Right lobe of liver (tissue), 4 donors: ENCODE data around the gene COL5A1.

ENCODE experiments used
- POLR2A ChIP-seq: fragments of 450-650 bp; IDR thresholded peaks from one replicate; pipeline ENCODE4 v1.6.1; 2017; ENCODE audit warnings: antibody characterized with exemption, mild to moderate bottlenecking
- TF ChIP-seq, protein P1 (sequence below), 4 donors: fragments of 200-600 bp in 3 of 4; fragments of 450-650 bp in 1 of 4; IDR thresholded peaks; one replicate each; pipeline versions ENCODE4 v1.5.1 to v1.8.0; 2016 to 2022; ENCODE audit warnings: antibody characterized with exemption in 4 of 4, mild to moderate bottlenecking in 2 of 4
- donor health status: DM: no; HTN: no; CAD: no.
- donor health status: DM: no; HTN: no; CAD: no.
- donor health status: DM: no; HTN: yes; CAD: no.

DNA sequence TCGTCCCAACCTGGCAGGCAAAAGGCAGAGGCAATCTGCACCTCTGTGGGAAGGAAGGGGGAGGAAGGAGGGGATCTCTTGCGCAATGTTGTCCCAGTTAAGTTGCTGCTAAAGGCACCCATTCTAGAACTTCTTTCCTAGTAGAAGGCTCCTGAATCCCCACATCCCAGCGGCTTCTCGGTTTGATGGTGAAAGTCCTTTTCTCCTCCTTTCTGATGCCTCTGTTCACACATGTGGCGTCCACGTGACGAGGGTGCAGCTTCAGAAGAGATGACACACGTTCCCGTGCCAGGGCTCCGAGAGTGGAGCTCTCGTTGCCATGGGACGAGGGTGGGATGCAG lies 142.1 kb downstream of the COL5A1 start:
- TF ChIP-seq, protein P1, sequence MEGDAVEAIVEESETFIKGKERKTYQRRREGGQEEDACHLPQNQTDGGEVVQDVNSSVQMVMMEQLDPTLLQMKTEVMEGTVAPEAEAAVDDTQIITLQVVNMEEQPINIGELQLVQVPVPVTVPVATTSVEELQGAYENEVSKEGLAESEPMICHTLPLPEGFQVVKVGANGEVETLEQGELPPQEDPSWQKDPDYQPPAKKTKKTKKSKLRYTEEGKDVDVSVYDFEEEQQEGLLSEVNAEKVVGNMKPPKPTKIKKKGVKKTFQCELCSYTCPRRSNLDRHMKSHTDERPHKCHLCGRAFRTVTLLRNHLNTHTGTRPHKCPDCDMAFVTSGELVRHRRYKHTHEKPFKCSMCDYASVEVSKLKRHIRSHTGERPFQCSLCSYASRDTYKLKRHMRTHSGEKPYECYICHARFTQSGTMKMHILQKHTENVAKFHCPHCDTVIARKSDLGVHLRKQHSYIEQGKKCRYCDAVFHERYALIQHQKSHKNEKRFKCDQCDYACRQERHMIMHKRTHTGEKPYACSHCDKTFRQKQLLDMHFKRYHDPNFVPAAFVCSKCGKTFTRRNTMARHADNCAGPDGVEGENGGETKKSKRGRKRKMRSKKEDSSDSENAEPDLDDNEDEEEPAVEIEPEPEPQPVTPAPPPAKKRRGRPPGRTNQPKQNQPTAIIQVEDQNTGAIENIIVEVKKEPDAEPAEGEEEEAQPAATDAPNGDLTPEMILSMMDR (IDR thresholded peaks at IDR 0.05): no peak
- TF ChIP-seq POLR2A: no peak
